IPS-18c (cell line): ENCODE results near the gene MGRN1.

Experiments used
- H3K4me3 ChIP-seq: 2 replicates; pipeline ENCODE4 v1.7.0; 2013; ENCODE audit warnings: low read depth, mild to moderate bottlenecking, low read length, moderate library complexity; ENCODE audit not compliant: insufficient read depth
- H3K9me3 ChIP-seq: one replicate; pipeline ENCODE4 v1.6.1; 2013; ENCODE audit warnings: mild to moderate bottlenecking, low read length, moderate library complexity; ENCODE audit not compliant: control insufficient read depth, insufficient read depth

MGRN1 gene

DNA sequence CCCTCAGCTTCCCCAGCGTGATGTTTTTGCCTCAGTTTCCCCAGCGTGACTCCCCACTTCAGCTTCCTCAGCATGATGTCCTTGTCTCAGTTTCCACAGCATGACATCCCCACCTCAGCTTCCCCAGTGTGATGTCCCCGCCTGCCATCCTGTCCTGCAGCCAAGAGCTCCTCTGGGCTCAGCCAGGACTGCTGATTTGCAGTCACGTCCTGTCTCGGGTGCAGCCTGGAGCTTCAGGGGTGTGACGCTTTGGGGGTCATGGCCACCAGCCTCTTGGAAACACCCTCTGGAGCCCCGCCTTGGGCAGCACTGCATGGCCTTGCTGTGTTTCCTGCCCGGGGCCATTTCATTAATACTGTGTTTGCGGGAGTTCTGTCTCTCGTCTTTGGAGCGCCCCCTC is 52.2 kb downstream of the MGRN1 start:
- H3K9me3 ChIP-seq, result no peaks in the 10 kb centered on the region
- no peak overlapping the region for H3K4me3 ChIP-seq

DNA sequence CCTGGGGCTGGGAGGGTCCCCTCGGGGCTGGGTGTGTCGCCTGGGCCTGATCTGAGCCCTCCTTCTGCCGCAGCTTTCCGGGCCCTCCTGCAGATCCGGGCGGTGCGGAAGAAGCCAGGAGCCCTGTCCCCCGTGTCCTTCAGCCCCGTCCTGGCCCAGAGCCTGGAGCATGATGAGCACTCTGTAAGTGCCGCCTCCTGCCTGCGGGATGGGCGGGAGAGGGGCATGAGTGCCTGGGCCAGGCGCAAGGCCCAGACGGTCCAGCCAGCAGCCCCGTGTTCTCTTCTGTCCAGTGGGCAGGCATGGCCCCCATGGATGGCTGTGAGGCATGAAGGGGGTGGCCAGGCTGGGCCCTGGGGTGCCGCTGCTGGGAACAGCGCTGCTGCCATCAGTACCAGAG is 52.8 kb downstream of the MGRN1 start:
- H3K4me3 ChIP-seq, result no peak overlapping the region
- no peaks in the 10 kb centered on the region for H3K9me3 ChIP-seq

DNA sequence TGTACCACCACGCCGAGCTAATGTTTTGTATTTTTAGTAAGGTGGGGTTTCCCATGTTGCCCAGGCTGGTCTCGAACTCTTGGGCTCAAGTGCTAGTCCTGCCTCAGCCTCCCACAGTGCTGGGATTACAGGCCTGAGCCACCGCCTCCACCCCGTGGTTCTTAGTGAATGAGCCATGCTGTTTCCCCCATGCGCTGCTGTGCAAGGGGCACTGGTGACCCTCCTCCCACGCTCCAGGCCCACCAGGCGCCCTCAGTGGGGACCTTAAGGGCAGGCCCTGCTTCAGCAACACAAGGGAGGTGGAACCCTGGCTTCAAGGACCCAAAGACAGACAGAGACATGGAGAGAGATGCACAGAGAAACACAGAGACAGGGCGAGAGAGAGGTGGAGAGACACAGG is 53.4 kb downstream of the MGRN1 start:
- Histone ChIP-seq H3K9me3 (no peaks in the 10 kb centered on the region), H3K4me3 (no peak overlapping the region)

DNA sequence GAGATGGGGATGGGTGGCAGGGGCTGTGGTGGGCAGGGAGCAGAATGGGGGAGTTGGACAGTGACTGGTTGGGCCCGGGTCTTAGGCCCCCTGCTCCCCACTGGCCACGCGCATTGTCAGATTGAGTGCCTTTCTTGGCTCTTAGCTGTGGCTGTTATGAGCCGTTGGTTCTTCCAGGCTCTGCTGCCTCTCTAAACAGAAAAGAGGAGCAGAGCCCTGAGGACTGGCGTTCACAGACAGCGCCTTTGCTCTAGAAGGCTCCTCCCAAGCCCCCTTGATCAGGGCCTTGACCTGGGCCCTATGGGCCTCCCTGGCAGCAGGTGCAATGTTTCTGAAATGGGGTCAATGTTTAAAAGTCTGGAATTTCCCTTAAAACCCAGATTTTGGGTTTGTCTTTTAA is 54.0 kb downstream of the MGRN1 start:
- Histone ChIP-seq H3K4me3 (no peak overlapping the region), H3K9me3 (no peaks in the 10 kb centered on the region)

DNA sequence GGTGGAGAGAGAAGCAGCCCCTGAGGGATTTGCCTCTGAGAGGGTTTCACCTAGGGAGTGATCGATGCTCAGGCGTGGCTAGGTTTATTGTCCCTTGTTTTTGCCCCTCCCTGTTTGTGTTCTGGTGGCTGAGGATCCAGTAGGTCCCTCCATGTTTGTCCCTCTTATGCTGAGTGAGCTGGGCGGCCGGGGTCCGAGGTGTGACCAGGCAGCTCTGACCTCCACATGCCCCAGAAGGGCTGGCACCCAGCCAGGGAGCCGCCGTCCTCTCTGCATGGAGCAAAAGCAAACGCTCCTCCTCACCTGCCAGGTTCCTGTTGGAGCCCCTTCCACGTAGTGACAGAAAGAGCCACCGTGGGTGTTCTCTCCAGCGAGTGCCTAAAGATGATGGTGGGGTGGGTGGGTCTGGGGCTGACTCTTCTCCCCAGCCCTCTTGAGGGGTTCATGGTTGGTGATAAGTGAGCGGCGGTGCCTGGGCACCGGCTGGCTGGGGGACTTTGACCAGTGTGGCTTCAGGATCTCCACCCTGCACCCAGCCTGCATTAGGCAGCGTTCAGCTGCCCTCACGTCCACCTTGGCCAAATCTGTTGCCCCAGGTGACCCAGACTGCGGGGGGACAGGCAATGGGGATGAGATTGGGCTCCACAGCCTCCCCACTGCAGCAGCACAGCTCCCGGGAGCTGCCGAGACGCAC is 54.7 kb downstream of the MGRN1 start:
- no peaks in the 10 kb centered on the region for H3K9me3 ChIP-seq
- H3K4me3 ChIP-seq, result no peak overlapping the region

DNA sequence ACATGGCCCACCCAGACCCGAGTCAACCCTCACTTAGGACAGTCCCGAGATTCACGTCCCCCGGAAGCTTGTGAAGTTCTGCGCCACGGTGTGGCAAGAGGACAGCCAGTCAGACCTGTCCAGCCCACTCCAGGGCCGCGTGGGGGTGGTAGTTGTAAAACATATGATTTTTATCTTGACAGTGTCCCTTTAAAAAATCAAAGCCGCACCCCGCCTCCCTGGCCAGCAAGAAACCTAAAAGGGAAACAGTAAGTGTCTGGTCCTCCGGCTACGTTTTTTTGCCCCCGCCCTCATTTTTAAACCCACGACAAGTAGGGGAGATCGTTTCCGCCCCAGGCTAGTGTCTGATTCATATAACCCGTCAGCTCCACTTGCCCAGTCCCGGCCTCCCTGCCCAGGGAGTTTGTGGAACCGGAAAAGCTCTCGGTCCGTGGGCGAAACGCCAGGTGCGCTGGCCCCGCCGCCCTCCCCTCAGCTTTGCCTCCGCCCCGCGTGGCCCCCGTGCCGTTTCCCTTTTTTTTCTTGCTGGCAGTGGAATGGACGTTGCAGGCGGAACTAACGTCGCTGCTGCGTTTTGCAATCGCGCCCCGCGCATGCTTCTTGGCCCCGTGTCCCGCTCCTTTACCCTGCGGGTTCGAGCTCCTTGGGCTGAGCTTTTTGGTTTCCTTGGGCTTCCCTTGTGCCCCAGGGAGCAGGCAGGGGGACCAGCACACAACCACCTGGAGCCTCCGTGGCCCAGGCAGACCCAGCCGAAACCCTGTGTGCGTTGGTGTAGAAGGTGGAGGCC is 55.4 kb downstream of the MGRN1 start:
- Histone ChIP-seq H3K9me3 (no peaks in the 10 kb centered on the region), H3K4me3 (no peak overlapping the region)

DNA sequence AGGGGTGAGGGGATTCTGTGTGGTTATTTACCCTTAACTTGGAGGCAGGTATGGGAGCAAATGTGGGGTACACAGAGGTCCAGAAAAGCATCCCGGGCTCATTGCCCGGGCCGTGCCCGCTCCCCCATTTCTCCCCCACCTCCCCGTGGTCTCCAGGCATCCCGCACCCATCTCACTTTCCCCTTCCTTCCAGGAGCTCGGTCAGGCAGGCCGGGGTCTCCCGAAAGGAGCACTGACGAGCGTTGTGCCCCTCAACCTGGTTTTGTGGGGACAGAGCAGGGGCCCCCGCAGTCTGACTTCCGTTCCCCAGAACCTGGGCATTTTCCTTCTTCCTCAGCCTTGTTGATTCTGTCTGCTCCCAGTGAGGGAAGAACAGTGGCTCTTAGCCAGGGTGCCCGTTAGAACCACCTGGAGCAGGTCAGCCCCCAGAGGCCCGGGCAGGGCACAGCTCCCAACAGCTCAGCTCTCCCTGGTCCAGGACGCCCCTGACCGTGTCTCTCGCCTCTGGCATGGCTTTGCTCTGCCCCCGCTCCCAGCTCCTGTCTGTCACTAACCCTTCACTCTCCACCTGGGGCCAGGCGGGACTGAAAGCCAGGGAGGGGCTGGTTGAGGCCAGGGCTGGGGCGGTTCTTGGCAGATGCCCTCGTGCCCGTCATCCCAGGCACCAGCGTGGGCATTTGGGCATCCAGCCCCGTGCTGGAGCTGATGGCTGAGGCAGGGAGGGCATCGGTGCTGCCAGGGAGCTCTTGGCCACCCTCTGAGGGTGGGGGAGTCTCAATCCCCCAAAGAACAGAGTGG is 56.2 kb downstream of the MGRN1 start:
- no peak overlapping the region for H3K4me3 ChIP-seq
- H3K9me3 ChIP-seq, result no peaks in the 10 kb centered on the region

DNA sequence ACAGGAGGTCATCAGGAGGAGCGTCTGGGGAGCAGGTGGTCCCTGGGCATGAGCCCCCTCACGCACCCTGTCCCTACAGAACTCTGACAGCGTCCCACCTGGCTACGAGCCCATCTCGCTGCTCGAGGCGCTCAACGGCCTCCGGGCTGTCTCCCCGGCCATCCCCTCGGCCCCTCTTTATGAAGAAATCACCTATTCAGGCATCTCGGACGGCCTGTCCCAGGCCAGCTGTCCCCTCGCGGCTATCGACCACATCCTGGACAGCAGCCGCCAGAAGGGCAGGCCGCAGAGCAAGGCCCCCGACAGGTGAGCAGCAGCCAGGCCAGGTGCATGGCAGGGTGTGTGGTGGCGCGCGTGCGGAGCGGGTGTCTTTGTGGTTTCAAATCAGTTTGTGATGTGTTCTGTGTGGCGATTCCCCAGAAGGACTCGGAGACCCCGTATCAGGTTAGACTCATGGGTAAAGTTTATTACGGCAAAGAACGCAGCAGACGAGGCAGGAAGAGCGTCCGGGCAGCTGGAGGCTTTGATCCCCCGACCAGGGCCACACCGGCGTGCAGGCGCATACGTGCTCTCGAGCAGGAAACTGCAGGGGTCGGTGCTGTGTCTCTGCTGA is 57.0 kb downstream of the MGRN1 start:
- no peaks in the 10 kb centered on the region for H3K9me3 ChIP-seq
- no peak overlapping the region for H3K4me3 ChIP-seq

DNA sequence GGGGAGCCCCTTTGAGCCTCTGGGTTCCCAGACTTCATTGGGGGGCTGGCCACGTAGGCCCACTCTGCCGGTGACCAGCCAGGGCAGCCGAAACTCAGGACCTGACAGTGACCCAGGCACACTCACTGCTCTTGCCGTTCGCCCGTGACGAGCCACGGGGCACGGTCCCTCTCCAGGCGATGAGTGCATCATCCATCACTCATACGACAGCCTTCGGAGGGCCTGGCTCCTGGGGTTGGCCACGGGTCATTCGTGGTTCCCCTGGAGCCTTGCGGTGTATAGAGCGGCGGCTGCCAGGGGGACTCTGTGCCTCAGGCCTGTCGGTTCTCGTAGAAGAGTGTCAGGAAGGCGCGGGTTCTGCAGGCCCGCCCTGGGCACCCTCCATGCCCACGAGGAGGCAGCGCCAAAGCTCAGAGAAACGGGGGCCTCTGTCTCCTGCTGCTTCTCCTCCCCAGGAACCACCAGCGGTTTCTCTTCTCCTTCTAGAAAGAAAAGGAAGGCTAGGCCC is 57.5 kb downstream of the MGRN1 start:
- H3K9me3 ChIP-seq, result peaks cover 2% of the 10 kb centered on the region
- no peak overlapping the region for H3K4me3 ChIP-seq

DNA sequence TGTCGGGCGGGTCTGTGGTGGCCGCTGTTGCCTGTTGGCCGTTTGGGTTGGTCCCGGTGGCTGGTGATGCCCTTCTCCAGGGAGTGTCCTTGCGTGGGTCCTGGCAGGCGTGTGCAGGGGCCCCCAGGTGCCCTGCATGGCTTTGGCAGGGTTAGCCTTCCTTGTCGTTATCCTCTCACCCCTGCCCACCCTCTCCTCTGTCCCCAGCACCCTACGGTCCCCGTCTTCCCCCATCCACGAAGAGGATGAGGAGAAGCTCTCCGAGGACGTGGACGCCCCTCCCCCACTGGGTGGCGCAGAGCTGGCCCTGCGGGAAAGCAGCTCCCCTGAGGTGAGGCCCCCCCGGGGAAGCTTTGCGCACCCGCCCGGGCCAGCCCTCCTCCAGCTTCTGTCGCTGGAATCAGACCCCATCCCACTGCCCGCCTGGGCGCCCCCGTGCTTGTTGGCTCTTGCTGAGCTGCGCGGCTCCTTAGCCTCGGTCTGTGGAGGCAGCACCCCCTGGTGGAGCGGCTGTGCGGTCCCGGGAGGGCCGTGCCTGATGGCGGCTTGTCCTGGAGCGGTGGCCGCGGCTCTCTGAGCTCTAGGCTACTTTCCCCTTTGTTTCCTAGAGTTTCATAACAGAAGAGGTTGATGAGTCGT is 58.1 kb downstream of the MGRN1 start:
- H3K4me3 ChIP-seq, result no peak overlapping the region
- peaks cover 2% of the 10 kb centered on the region for H3K9me3 ChIP-seq

DNA sequence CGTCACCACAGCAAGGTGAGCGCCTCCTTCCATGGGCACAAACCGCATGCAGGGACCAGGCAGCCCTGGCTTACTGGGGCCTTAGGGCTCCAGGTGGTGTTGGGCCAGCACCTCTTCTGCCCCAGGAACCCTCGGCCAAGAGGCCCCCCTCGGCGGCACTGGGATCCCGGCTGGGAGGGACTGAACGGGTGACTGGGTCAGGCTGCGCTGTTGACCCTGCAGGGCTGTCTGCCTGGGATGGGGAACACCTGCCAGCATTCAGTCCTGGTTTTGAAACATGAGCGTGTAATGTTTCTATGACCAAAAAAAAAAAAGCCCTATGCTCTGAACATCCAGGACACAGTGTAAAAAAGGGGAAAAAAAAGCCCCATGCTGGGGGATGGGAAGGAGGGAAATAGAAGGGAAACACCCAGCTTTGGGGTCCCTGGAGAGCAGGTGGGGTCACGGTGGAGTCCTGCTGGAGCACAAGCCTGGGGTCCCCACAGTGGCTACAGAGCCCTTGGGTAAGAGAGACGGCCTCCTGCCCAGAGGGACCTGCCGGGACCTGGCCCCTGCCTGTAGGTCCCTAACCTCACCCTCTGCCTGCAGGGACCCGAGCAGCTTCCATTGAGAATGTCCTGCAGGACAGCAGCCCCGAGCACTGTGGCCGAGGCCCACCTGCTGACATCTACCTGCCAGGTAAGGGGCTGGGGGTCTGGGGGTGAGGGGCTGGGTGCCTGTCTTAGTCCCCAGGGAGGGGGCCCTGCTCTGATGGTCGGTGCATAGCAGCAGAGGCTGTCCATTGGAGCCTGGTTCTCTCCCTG is 58.8 kb downstream of the MGRN1 start:
- H3K9me3 ChIP-seq, result peaks cover 2% of the 10 kb centered on the region
- H3K4me3 ChIP-seq, result no peak overlapping the region; the same call in 1 of the 2 replicates

DNA sequence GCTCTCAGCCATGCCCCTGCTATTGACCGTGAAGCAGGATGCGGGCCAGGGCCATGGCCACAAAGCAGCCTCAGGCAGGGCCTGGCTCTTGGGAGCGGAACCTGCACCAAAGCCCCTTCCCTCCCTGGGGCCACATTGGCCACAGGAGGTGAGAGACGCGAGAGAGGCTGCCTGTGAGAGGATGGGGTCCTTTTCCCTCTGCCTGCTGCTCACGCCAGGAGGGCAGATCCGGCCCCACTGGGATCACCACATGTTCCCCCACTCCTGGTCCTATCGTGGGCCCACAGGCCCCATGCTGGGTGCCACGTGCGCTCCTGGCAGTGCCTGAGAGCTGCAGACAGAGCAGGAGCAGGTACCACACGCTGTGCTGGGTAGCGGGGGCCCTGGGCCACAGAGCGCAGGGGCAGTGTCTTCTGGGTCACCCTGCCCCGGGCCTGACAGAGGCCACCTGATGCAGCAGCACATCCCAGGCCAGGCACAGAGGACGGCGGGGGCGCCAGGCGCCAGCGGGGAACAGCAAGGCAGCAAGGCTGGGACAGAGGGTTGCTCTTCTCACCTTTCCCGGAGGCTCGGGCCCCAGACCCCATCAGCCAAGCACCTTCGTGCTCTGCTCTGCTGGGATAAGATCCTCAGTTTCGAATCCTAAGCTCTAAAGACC is 59.6 kb downstream of the MGRN1 start:
- Histone ChIP-seq H3K9me3 (peaks cover 2% of the 10 kb centered on the region), H3K4me3 (no peak overlapping the region; the same call in 1 of the 2 replicates)

DNA sequence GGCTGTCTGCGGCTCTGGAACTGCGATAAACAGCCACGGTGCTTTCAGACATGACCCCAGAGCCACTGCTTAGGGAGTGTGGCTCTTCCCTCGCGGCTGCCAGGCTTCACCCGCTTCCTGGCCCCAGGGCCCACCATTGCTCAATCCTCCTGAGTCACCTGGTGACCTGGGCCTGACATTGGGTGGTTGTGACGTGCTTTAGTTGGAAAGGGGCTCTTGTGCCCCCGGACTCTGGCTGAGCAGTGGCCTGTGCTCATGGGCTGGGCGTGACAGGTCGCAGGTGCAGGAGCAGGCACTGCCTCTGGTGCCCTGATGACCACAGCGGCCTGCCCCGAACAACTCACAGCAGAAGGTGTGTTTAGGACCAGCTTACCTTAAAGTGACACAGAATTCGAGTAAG is 60.1 kb downstream of the MGRN1 start:
- Histone ChIP-seq H3K9me3 (peaks cover 2% of the 10 kb centered on the region), H3K4me3 (no peak overlapping the region)

DNA sequence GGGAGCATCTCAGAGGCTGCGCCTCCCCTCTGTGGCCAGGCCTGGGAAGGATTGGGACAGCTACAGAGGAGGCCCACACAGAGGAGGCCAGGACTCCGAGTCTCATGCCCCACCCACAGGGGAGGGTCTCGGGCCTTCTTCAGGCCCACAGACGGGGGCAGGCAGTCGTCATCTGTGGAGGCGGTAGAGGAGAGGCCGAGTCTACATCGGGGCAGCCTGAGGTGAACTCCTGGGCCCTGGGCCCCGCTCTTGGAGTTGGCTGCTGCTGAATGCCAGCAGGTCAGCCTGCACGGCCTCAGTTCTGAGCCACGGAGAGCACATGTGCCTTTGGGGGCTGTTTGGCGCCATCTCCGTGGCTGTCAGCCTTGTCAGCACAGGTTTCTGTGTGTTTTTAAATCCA is 60.7 kb downstream of the MGRN1 start:
- peaks cover 2% of the 10 kb centered on the region for H3K9me3 ChIP-seq
- no peak overlapping the region for H3K4me3 ChIP-seq

DNA sequence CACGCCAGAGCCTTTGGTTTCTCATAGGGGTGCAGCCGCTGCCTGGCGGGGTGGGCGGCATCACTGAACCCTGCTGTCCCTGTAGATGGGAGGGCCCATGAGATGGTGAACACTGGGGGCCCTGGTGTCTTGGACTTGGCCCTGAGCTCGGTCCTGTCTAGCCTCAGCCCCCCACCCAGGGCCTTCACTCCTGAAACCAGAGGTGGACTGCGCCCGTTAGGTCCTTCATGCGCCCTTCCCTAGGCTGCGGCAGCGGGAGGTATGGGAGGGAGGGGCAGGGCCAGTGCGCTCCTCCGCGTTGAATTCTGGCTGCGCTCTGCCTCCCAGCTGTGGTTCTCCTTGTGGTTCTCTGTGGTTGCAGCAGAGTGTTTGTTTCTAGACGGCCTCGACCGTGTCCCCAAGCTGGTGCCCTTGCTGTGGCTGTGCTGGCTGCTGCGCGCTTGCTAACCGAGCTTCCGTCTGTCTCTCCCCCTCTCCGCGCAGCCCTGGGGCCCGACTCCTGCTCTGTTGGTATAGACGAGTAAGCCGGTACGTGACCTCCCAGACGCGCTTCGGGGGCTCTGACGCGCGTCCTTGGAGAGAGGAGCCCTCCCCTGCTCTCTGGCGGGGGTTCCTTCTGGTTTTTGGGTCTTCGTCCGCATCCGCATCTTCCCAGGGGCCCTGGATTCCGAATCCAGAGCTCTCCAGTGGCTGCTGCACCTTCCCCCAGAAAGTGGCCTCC is 61.3 kb downstream of the MGRN1 start:
- Histone ChIP-seq H3K9me3 (peaks cover 2% of the 10 kb centered on the region), H3K4me3 (no peak overlapping the region)
